Gastroesophageal sphincter (tissue), 3 donors: ENCODE measurements around the gene FFAR3.

ENCODE experiments used
- CTCF ChIP-seq, 4 experiments: fragments of 200-600 bp in 2 of 4; fragments of 450-650 bp in 2 of 4; sonication (generic) in 1 of 4; IDR thresholded peaks; one replicate each; pipeline ENCODE4 v1.5.1; 2017 to 2019; ENCODE audit warnings: antibody characterized with exemption in 4 of 4, mild to moderate bottlenecking in 2 of 4, moderate library complexity in 2 of 4
- EP300 ChIP-seq: sonication (generic); formaldehyde crosslinking; IDR thresholded peaks from one replicate; pipeline ENCODE4 v1.6.1; 2017; ENCODE audit warnings: antibody characterized with exemption, mild to moderate bottlenecking
- POLR2A ChIP-seq, 2 donors: fragments of 450-650 bp; IDR thresholded peaks; one replicate each; pipeline ENCODE4 v1.6.1; 2017; ENCODE audit warnings: antibody characterized with exemption in 2 of 2, mild to moderate bottlenecking in 2 of 2, moderate library complexity in 1 of 2
- POLR2AphosphoS5 ChIP-seq: sonication (generic); formaldehyde crosslinking; IDR thresholded peaks from one replicate; pipeline ENCODE4 v1.6.1; 2017; ENCODE audit warnings: antibody characterized with exemption

- TF ChIP-seq CTCF (IDR thresholded peaks at IDR 0.05) (no peak), POLR2A (IDR thresholded peaks at IDR 0.05) (no peak), POLR2AphosphoS5 (no peak), EP300 (no peak)
Measured at GRCh38 chr19:35308910-35309309, 49.4 kb upstream of the FFAR3 start.
